Gastrocnemius medialis (tissue), 4 donors: ENCODE results near the gene AKAP13.

Source experiments
- CTCF ChIP-seq, 5 experiments: fragments of 450-650 bp in 3 of 5; fragments of 200-600 bp in 2 of 5; sonication (generic) in 2 of 5; IDR thresholded peaks in 4 of 5; conservative IDR thresholded peaks in 1 of 5; 1 replicate in 4 of 5; 2 replicates in 1 of 5; pipeline ENCODE4 v1.5.1; 2016 to 2019; ENCODE audit warnings: antibody characterized with exemption in 5 of 5, mild to moderate bottlenecking in 3 of 5, moderate library complexity in 3 of 5
- POLR2A ChIP-seq, 2 donors: fragments of 450-650 bp; IDR thresholded peaks; one replicate each; pipeline ENCODE4 v1.6.1; 2017; ENCODE audit warnings: antibody characterized with exemption in 2 of 2, mild to moderate bottlenecking in 2 of 2, moderate library complexity in 2 of 2

- no peak for TF ChIP-seq CTCF (IDR thresholded peaks at IDR 0.05 in 4 of 5, conservative IDR thresholded peaks at IDR 0.05 in 1 of 5)
- no peak for TF ChIP-seq POLR2A (IDR thresholded peaks at IDR 0.05)
Observed at GRCh38 chr15:85463276-85463892, 83.0 kb downstream of the AKAP13 start.
